Hematopoietic multipotent progenitor cell treated with erythropoietin and hydrocortisone succinate and interleukin-3 and kit ligand, for 4 days (in vitro differentiated cells): ENCODE measurements around the gene DSTN.

Experiments used
- DNase-seq: peaks from one replicate; pipeline ENCODE4 v3.0.0-alpha.2; 2015

DSTN gene

GRCh38 chr20:17569616-17570346, at the start of gene DSTN:
TSS of gene DSTN (plus strand) at chr20:17570075. CDS start at chr20:17570209, 134 bp downstream.
- peak; percentile 94 for DNase-seq

- no peak for DNase-seq
These were observed 49.3 kb upstream of the DSTN start for GRCh38 chr20:17520583-17520982.

GRCh38 chr20:17522528-17522927, 47.3 kb upstream of the DSTN start:
- no peak for DNase-seq

- no peak for DNase-seq
These were observed 46.5 kb upstream of the DSTN start for GRCh38 chr20:17523326-17523725.

GRCh38 chr20:17524560-17524959, 45.3 kb upstream of the DSTN start:
- no peak for DNase-seq

- DNase-seq, result no peak
These were observed 44.7 kb upstream of the DSTN start for GRCh38 chr20:17525132-17525531.

- DNase-seq, result peak; percentile 66
These were observed 44.2 kb upstream of the DSTN start for GRCh38 chr20:17525650-17526049.

GRCh38 chr20:17529586-17529985, 40.3 kb upstream of the DSTN start:
- DNase-seq, result no peak

- DNase-seq, result no peak
These were observed 39.7 kb upstream of the DSTN start for GRCh38 chr20:17530153-17530552.

GRCh38 chr20:17530716-17531664, 38.9 kb upstream of the DSTN start, which contains the start of gene BFSP1:
TSS of gene BFSP1 (minus strand) at chr20:17531379. CDS start at chr20:17531329, 50 bp downstream.
- peak; percentile 76 for DNase-seq

- DNase-seq, result no peak
These were observed 38.2 kb upstream of the DSTN start for GRCh38 chr20:17531665-17532025.

GRCh38 chr20:17533396-17533795, 36.5 kb upstream of the DSTN start:
- peak; percentile 73 for DNase-seq

- DNase-seq, result no peak
These were observed 35.8 kb upstream of the DSTN start for GRCh38 chr20:17534077-17534476.

GRCh38 chr20:17536944-17537444, 32.9 kb upstream of the DSTN start:
- DNase-seq, result peak; percentile 90

- no peak for DNase-seq
These were observed 31.9 kb upstream of the DSTN start for GRCh38 chr20:17537959-17538358.

GRCh38 chr20:17538517-17539170, 31.2 kb upstream of the DSTN start:
- peak; percentile 20 for DNase-seq

- DNase-seq, result no peak
These were observed 28.3 kb upstream of the DSTN start for GRCh38 chr20:17541596-17541995.

GRCh38 chr20:17541996-17542395, 27.9 kb upstream of the DSTN start:
- DNase-seq, result no peak

GRCh38 chr20:17542481-17542880, 27.4 kb upstream of the DSTN start:
- DNase-seq, result no peak

- no peak for DNase-seq
These were observed 26.9 kb upstream of the DSTN start for GRCh38 chr20:17542993-17543412.

- DNase-seq, result no peak
These were observed 26.2 kb upstream of the DSTN start for GRCh38 chr20:17543531-17544131.

GRCh38 chr20:17545127-17545526, 24.7 kb upstream of the DSTN start:
- no peak for DNase-seq

- DNase-seq, result no peak
These were observed 20.7 kb upstream of the DSTN start for GRCh38 chr20:17549131-17549530.
